Measurements from ENCODE around the gene NRCAM.

NRCAM gene

DNA sequence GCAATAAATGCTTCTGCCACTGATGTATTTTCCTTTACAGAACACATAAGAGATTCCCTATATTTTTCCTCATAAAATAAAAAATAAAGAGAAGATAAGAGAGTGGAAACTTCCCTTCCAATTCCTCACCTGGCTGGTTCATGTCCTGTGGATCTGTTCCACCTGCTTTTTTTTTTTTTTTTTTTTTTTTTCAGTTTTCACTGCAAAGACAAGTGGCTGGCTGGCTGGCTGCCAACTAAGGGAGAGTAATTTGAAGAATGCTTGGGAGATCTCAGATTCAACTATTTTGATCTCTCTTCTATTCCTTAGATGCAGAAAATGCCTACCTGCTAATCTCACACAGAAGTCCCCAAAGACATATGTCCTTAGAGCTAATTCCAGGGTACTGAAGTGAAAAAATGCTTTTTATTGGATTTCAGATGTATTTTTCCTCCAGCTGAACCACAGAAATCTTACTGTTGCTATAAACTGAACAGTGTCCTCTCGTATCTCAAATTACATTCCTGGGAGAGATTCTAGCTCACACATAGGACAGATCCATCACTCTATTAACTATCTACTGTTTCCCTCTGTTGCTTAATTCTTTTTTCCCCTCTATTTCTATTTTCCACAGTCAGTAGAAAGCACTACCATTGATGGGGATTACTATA, 120.8 kb downstream of the NRCAM start:
- Histone ChIP-seq H3K4me1 (ENCODE audit: insufficient read depth, low read length) (peaks cover 14% of the 10 kb centered on the region), H3K27me3 (ENCODE audit: insufficient read depth, low read length) (no peaks in the 10 kb centered on the region), H3K4me3 (ENCODE audit: low read length) (no peak overlapping the region), H3K27ac (ENCODE audit: low read depth, low read length) (no peak overlapping the region), H3K9ac (ENCODE audit: low read depth, low read length) (no peak overlapping the region), H3K36me3 (ENCODE audit: insufficient read depth, low read length) (no peaks in the 10 kb centered on the region), H3K9me3 (ENCODE audit: insufficient read depth, low read depth, low read length) (no peaks in the 10 kb centered on the region)
- WGBS, result 88% methylated on average over 1 of the region's 1 CpG

DNA sequence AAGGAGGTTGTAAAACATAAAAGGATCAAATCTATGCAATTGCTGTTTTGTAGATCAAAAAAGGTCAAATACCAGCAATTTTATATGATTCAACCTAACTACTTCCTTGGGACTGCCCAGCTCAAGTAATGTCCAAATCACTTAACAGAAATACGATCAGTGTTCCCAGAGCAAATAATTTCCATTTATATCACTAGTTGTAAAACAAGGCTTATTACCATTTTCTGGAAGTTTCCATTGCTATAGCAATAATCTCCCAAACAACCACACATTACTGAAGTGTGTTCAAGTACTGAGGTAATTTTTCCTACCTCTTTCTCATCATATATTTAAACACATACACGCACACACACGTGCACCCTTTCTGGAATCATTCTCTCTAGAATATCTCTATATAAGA, 123.3 kb downstream of the NRCAM start:
- Histone ChIP-seq H3K27ac (ENCODE audit: low read depth, low read length) (no peak overlapping the region), H3K9ac (ENCODE audit: low read depth, low read length) (no peak overlapping the region), H3K36me3 (ENCODE audit: insufficient read depth, low read length) (no peaks in the 10 kb centered on the region), H3K27me3 (ENCODE audit: insufficient read depth, low read length) (no peaks in the 10 kb centered on the region), H3K9me3 (ENCODE audit: insufficient read depth, low read depth, low read length) (no peaks in the 10 kb centered on the region), H3K4me3 (ENCODE audit: low read length) (no peak overlapping the region), H3K4me1 (ENCODE audit: insufficient read depth, low read length) (peaks cover 38% of the 10 kb centered on the region)
- WGBS, result 100% methylated on average over 1 of the region's 3 CpGs

DNA sequence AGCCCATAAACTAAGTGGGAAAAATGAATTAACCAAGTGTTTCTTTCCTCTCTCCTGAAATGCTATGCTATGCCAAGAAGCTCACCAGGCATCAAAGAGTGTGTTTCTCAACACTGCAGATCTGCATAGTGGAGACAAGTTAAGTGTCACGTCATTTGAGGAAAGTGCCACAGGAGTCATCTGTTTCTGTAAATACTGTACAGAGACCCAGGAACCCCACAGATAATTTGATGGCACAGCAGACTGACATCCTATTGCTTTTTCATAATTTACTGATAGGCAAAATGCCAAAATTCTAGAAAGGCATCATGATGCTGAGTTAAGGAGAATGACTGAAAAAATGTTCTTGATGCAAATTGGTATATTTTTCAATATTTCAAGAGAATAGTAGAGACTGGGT, 124.3 kb downstream of the NRCAM start:
- H3K9me3 ChIP-seq (ENCODE audit: insufficient read depth, low read depth, low read length), result no peaks in the 10 kb centered on the region
- peaks cover 48% of the 10 kb centered on the region for H3K4me1 ChIP-seq (ENCODE audit: insufficient read depth, low read length)
- no peaks in the 10 kb centered on the region for H3K36me3 ChIP-seq (ENCODE audit: insufficient read depth, low read length)
- no peak overlapping the region for H3K9ac ChIP-seq (ENCODE audit: low read depth, low read length)
- 82% methylated on average over 1 of the region's 1 CpG for WGBS
- no peak overlapping the region for H3K4me3 ChIP-seq (ENCODE audit: low read length)
- no peaks in the 10 kb centered on the region for H3K27me3 ChIP-seq (ENCODE audit: insufficient read depth, low read length)
- no peak overlapping the region for H3K27ac ChIP-seq (ENCODE audit: low read depth, low read length)

DNA sequence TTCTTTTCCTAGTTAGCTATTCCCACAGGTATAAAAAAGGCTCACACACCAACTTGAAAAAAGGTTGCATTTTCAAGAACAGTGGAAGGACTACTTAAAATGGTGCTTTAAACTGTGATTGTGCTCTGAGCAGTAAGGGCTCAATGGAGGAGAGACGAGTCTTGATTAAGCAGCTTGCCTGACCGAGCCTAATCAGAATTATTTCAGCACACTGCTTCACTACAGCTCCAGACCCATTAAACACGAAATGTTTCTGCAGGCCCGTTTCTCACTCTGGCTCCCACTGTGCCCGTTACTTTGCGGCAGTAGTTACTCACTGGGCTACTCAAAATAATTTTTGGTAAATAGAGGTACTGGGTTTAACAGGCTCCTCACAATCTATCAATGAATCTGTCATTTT, 126.0 kb downstream of the NRCAM start:
- Histone ChIP-seq H3K9ac (ENCODE audit: low read depth, low read length) (no peak overlapping the region), H3K9me3 (ENCODE audit: insufficient read depth, low read depth, low read length) (no peaks in the 10 kb centered on the region), H3K4me1 (ENCODE audit: insufficient read depth, low read length) (peaks cover 48% of the 10 kb centered on the region), H3K27ac (ENCODE audit: low read depth, low read length) (no peak overlapping the region), H3K4me3 (ENCODE audit: low read length) (no peak overlapping the region), H3K27me3 (ENCODE audit: insufficient read depth, low read length) (no peaks in the 10 kb centered on the region), H3K36me3 (ENCODE audit: insufficient read depth, low read length) (no peaks in the 10 kb centered on the region)
- 90% methylated on average over 6 of the region's 6 CpGs for WGBS

DNA sequence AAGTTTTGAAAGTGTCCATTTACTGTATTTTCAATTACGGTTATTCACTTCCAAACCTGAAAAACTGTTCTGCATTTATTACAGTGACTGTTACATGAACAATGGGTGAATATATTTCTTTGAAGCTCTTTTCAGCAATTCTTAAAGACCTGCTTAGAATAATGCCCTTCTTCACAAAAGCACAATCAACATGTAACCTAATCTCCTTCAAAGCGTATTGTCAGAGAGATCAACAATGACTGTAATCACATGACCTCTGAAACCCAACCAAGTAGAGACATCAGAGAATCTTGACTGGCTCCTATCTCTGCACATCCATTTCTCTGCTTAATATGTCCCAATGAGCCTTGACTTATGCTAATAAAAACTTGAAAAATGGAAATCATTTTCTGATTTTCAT, 126.7 kb downstream of the NRCAM start:
- no peaks in the 10 kb centered on the region for H3K36me3 ChIP-seq (ENCODE audit: insufficient read depth, low read length)
- H3K4me3 ChIP-seq (ENCODE audit: low read length), result no peak overlapping the region
- no peaks in the 10 kb centered on the region for H3K27me3 ChIP-seq (ENCODE audit: insufficient read depth, low read length)
- H3K27ac ChIP-seq (ENCODE audit: low read depth, low read length), result no peak overlapping the region; the same call in 1 of the 2 replicates
- no peak overlapping the region for H3K9ac ChIP-seq (ENCODE audit: low read depth, low read length)
- peaks cover 54% of the 10 kb centered on the region for H3K4me1 ChIP-seq (ENCODE audit: insufficient read depth, low read length)
- H3K9me3 ChIP-seq (ENCODE audit: insufficient read depth, low read depth, low read length), result no peaks in the 10 kb centered on the region
- 46% methylated on average over 2 of the region's 2 CpGs for WGBS

DNA sequence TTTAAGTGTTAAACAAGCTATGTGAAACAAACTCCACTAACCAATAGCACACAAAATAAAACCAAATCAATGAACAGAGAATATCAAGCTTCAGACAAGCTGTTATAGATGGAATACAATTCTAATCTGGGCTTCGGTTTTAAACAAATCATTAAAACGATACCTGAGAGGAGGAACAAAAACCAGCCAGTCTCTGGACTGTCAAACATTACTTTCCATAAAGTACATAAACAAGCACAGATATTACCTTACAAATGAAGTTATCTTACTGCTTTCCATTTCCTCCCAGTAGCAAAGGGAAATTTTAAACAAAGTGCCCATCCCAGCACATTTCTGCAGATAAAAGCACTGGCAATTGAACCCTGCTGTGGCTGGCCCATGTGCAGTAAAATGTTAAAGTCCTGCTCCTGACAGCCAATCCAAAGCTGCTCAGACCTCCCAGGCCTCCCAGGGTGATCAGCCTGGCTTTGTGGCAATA, 128.0 kb downstream of the NRCAM start:
- Histone ChIP-seq H3K27ac (ENCODE audit: low read depth, low read length) (no peak overlapping the region), H3K9ac (ENCODE audit: low read depth, low read length) (0 out of 2 replicates have a peak overlapping the region, but pooled peaks have one; percentile 22), H3K4me1 (ENCODE audit: insufficient read depth, low read length) (peaks cover 66% of the 10 kb centered on the region), H3K36me3 (ENCODE audit: insufficient read depth, low read length) (no peaks in the 10 kb centered on the region), H3K4me3 (ENCODE audit: low read length) (peak overlapping the region; percentile 38; the same call in 1 of the 2 replicates), H3K27me3 (ENCODE audit: insufficient read depth, low read length) (no peaks in the 10 kb centered on the region), H3K9me3 (ENCODE audit: insufficient read depth, low read depth, low read length) (no peaks in the 10 kb centered on the region)
- 80% methylated on average over 2 of the region's 2 CpGs for WGBS

DNA sequence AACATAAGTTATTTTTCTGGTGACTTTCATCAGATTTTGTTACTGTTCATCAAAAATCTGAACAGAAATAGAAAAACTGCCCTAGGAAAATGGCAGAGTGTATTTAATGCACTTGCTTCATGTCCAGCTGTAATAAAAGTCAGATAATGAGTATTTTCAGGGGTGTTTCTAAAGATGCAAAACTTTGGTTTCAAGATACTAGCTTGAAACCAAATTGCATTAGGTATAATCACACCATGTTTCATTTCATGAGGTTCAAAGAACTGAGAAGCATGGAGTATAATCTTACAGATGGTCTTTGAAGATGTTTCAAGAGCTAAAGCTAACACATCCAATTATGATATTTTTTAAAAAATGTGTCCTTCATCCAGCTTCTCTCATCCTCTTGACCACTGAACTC, 128.9 kb downstream of the NRCAM start:
- Histone ChIP-seq H3K27ac (ENCODE audit: low read depth, low read length) (no peak overlapping the region), H3K9ac (ENCODE audit: low read depth, low read length) (no peak overlapping the region), H3K27me3 (ENCODE audit: insufficient read depth, low read length) (no peaks in the 10 kb centered on the region), H3K4me1 (ENCODE audit: insufficient read depth, low read length) (peaks cover 69% of the 10 kb centered on the region), H3K36me3 (ENCODE audit: insufficient read depth, low read length) (no peaks in the 10 kb centered on the region), H3K9me3 (ENCODE audit: insufficient read depth, low read depth, low read length) (no peaks in the 10 kb centered on the region), H3K4me3 (ENCODE audit: low read length) (no peak overlapping the region; the same call in 1 of the 2 replicates)

DNA sequence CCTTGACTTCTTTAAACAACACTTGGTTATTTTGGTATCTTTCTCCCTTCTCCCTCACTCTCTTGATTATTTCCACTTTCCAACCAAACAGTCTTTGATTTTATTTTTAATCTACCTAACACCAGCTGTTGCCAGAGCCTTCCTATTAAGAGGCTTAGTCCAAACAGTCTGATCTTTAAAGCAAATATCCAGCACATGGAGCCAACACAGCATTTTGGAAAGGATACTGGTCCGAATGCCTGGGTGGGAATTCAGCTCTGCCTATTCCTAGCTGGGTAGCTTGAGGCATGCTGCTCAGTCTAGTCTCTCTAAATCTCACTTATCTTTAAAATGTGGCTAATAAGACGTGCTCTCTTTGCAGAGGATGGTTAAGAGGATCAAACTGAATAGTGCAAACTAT, 129.3 kb downstream of the NRCAM start:
- Histone ChIP-seq H3K4me1 (ENCODE audit: insufficient read depth, low read length) (peaks cover 69% of the 10 kb centered on the region), H3K27ac (ENCODE audit: low read depth, low read length) (no peak overlapping the region), H3K4me3 (ENCODE audit: low read length) (no peak overlapping the region), H3K27me3 (ENCODE audit: insufficient read depth, low read length) (no peaks in the 10 kb centered on the region), H3K9ac (ENCODE audit: low read depth, low read length) (no peak overlapping the region), H3K36me3 (ENCODE audit: insufficient read depth, low read length) (no peaks in the 10 kb centered on the region), H3K9me3 (ENCODE audit: insufficient read depth, low read depth, low read length) (no peaks in the 10 kb centered on the region)
- 87% methylated on average over 1 of the region's 2 CpGs for WGBS

DNA sequence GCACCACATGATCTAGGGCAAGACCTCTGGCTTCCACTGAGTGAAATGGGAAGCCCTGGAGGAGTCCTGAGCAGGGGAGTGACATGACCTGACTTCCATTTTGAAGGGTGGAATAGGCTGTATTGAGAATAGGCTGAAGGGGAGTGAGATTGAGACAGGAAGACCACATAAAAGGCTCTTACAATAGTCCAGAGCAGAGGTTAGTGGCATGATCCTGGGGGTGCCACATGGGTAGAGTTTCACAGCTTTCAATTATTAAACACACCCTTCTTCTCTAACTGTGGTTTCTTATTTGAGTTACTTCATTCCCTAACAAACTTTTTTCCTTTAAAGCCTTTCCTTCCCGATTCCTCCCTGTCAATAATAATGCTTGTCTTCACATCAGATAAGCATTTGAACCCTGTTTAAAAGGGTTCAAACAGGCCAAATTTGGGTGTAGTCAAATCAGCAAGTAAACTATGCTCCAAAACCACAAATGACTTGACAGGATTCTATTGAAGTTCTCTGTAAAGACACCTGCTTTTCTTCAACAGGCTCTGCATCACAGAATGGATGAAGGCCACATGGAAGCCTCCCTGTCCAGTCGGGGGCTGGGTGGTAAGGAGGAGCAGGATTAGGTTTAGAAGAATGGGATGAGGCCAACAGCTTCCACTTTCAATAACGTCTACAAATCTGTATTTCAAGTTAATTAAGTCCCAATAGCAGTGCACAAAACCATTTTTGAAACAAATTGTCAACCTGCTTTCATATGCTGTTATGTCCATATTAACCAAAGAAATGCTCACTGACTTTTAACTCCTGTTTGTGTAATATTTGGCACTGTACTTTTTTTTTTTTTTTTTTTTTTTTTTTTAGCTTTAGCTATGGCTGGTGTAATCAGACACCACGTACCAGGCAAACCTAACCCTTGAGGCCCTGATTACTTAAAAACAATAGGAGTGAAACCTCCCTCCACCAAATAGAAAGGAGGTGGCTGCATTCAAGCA, 131.9 kb downstream of the NRCAM start:
- no peak overlapping the region for H3K4me3 ChIP-seq (ENCODE audit: low read length)
- no peak overlapping the region for H3K27ac ChIP-seq (ENCODE audit: low read depth, low read length)
- whole genome bisulfite sequencing, result 81% methylated on average over 4 of the region's 4 CpGs
- H3K9me3 ChIP-seq (ENCODE audit: insufficient read depth, low read depth, low read length), result no peaks in the 10 kb centered on the region
- no peak overlapping the region for H3K9ac ChIP-seq (ENCODE audit: low read depth, low read length)
- H3K4me1 ChIP-seq (ENCODE audit: insufficient read depth, low read length), result peaks cover 54% of the 10 kb centered on the region
- no peaks in the 10 kb centered on the region for H3K36me3 ChIP-seq (ENCODE audit: insufficient read depth, low read length)
- no peaks in the 10 kb centered on the region for H3K27me3 ChIP-seq (ENCODE audit: insufficient read depth, low read length)

DNA sequence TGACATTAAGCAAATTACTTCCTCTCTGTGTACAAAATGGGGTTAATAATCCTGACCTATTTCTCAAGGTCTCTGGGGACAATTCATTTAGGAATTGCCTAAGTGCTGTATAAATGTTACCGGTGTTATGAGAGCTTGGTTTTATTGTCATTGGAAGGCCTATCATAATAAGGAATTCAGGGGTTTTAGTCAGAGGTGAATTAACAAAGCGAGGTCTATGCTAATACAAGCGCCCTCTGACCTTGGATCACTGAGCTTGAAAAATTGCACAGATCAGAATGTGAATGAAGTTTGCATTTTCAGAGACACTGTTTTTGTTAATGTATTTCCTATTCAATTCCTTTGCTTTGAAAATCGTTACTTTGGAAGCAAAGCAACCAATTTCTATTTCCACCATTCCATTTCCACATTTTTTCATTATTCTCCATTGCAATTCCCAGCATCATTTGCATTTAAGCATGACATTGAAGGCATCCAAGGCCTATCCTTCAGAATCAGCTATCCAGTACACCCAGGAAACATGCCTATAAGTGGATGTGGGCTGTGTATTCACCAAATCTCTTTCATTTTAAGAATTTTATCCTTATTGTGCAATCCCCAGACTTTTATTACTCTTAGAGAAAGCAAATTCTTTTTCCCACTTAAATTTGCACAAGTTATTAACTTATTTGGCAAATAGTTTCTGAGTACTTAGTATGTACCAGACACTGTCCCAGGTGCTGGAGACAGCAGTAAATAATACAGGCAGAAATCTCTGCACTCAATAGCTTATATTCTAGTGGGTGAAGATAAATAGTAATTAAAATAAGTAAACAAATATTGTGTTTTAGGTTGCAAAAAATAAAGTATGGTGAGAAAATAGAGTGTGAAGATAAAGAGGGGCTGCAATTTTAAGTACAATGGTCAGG, 133.1 kb downstream of the NRCAM start:
- Histone ChIP-seq H3K9me3 (ENCODE audit: insufficient read depth, low read depth, low read length) (no peaks in the 10 kb centered on the region), H3K4me1 (ENCODE audit: insufficient read depth, low read length) (peaks cover 42% of the 10 kb centered on the region)
- 90% methylated on average over 4 of the region's 4 CpGs for WGBS

More for the DNA sequence above, 133.1 kb downstream of the NRCAM start:
- Histone ChIP-seq H3K4me3 (ENCODE audit: low read length) (no peak overlapping the region), H3K36me3 (ENCODE audit: insufficient read depth, low read length) (no peaks in the 10 kb centered on the region), H3K27me3 (ENCODE audit: insufficient read depth, low read length) (no peaks in the 10 kb centered on the region), H3K9ac (ENCODE audit: low read depth, low read length) (no peak overlapping the region), H3K27ac (ENCODE audit: low read depth, low read length) (no peak overlapping the region)

Measured in HUES64 (cell line).